ENCODE measurements around the gene AR. TPM values are rescaled to one million over a fixed set of nuclear protein-coding genes. Genes with fewer than 3 reads are reported as not detected.
"Not testable (repeated sequence)": the region's sequence is repeated elsewhere in the genome, so short reads cannot be mapped to it uniquely, and the experiment has no call there.

Gene AR
- total RNA-seq, 1 donor from 2014 or later = 1.1 TPM

DNA sequence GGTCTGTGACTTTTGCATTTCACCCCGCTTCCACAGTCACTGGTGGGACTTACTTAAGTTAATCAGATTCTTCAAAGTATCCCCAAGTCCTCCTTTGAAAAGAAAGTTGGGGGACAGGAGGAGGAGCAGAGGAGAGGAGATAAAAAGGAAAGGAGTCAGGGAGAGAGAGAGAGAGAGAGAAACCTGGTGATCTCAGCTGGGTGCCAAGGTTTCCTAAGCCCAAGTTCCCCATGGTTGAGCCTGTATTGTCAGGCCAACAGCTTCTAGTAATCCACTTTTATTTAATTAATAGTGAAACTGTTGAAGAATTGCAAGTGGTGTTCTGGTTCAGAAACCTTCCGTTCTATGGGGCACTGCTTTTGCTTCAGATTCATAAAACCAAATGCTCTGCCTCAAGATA, 91.6 kb downstream of the AR start:
- DNase-seq (ENCODE audit: low spot score, unreplicated experiment) = no peak
- no peak for TF ChIP-seq CTCF (IDR thresholded peaks at IDR 0.05; ENCODE audit: unreplicated experiment)
- Mint-ChIP-seq H3K9me3 (ENCODE audit: low read depth) (peaks cover 38% of the 10 kb centered on the region), H3K4me3 (ENCODE audit: low read depth) (no peak overlapping the region), H3K4me1 (ENCODE audit: low read depth) (no peaks in the 10 kb centered on the region), H3K27me3 (no peaks in the 10 kb centered on the region), H3K36me3 (ENCODE audit: insufficient read depth) (peaks cover 1% of the 10 kb centered on the region), H3K27ac (no peak overlapping the region)

GRCh38 chrX:67636532-67636931, 92.7 kb downstream of the AR start:
- TF ChIP-seq CTCF (IDR thresholded peaks at IDR 0.05; ENCODE audit: unreplicated experiment) = no peak
- Mint-ChIP-seq H3K27ac (no peak overlapping the region), H3K4me3 (ENCODE audit: low read depth) (no peak overlapping the region), H3K4me1 (ENCODE audit: low read depth) (no peaks in the 10 kb centered on the region), H3K36me3 (ENCODE audit: insufficient read depth) (peaks cover 1% of the 10 kb centered on the region), H3K27me3 (no peaks in the 10 kb centered on the region), H3K9me3 (ENCODE audit: low read depth) (peaks cover 31% of the 10 kb centered on the region)
- DNase-seq (ENCODE audit: low spot score, unreplicated experiment) = no peak

GRCh38 chrX:67637293-67637692, 93.5 kb downstream of the AR start:
- not testable (repeated sequence) for H3K4me1 Mint-ChIP-seq (ENCODE audit: low read depth); H3K27me3 Mint-ChIP-seq; H3K4me3 Mint-ChIP-seq (ENCODE audit: low read depth); DNase-seq (ENCODE audit: low spot score, unreplicated experiment); H3K27ac Mint-ChIP-seq; H3K36me3 Mint-ChIP-seq (ENCODE audit: insufficient read depth)
- peaks cover 31% of the 10 kb centered on the region for H3K9me3 Mint-ChIP-seq (ENCODE audit: low read depth)

DNA sequence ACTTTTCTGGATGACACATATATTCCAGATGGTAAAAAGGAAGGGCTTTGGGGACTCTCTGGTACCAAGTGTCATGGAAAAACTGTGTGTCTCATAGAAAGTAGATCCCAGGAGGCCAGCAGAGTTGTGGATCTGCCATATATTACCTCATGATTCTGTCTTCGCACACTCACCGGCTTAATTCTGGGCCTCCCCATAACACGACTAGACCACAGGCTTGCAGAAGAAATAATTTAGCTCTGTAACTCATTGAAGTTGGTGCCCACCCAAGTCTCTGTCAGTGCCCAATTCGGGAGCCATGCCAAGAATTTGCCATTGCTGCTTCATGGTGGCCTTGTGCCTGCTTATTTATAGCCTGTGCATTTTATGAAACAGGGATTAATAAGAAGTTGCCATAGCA, 104.5 kb downstream of the AR start:
- no peaks in the 10 kb centered on the region for H3K36me3 Mint-ChIP-seq (ENCODE audit: insufficient read depth)
- no peak overlapping the region for H3K4me3 Mint-ChIP-seq (ENCODE audit: low read depth)

GRCh38 chrX:67651437-67652142, 107.8 kb downstream of the AR start:
- Mint-ChIP-seq H3K27me3 (no peaks in the 10 kb centered on the region), H3K4me1 (ENCODE audit: low read depth) (no peaks in the 10 kb centered on the region), H3K4me3 (ENCODE audit: low read depth) (no peak overlapping the region), H3K36me3 (ENCODE audit: insufficient read depth) (no peaks in the 10 kb centered on the region), H3K27ac (no peak overlapping the region), H3K9me3 (ENCODE audit: low read depth) (peaks cover 11% of the 10 kb centered on the region)
- no peak for DNase-seq (ENCODE audit: low spot score, unreplicated experiment)
- no peak for TF ChIP-seq CTCF (IDR thresholded peaks at IDR 0.05; ENCODE audit: unreplicated experiment)

More for the DNA sequence above, 104.5 kb downstream of the AR start:
- Mint-ChIP-seq H3K9me3 (ENCODE audit: low read depth) (peaks cover 21% of the 10 kb centered on the region), H3K27me3 (no peaks in the 10 kb centered on the region), H3K4me1 (ENCODE audit: low read depth) (no peaks in the 10 kb centered on the region), H3K27ac (no peak overlapping the region)
- no peak for DNase-seq (ENCODE audit: low spot score, unreplicated experiment)
- no peak for TF ChIP-seq CTCF (IDR thresholded peaks at IDR 0.05; ENCODE audit: unreplicated experiment)

DNA sequence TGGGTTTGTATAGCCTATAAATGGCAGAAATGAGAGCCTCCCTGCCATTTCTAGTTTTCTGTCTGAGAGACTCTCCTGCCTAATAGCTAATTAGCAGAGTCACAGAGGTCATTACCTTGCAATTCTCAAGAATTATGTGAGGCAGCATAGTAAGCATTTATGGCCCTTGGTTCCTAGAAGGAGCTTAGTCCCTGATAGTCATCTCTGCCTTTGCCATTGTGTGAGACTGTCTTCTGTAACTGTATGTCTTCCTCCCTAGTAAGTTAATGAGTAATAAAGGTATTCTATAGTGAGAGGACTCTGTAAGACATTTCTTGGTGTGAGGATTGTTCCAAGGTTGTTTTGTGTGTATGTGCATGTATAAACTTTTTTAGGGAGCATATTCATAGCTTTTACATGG, 108.7 kb downstream of the AR start:
- Mint-ChIP-seq H3K36me3 (ENCODE audit: insufficient read depth) (no peaks in the 10 kb centered on the region), H3K9me3 (ENCODE audit: low read depth) (peaks cover 8% of the 10 kb centered on the region), H3K27ac (no peak overlapping the region), H3K4me3 (ENCODE audit: low read depth) (no peak overlapping the region), H3K4me1 (ENCODE audit: low read depth) (no peaks in the 10 kb centered on the region), H3K27me3 (no peaks in the 10 kb centered on the region)
- no peak for TF ChIP-seq CTCF (IDR thresholded peaks at IDR 0.05; ENCODE audit: unreplicated experiment)
- DNase-seq (ENCODE audit: low spot score, unreplicated experiment) = no peak

Measured in progenitor cell of endocrine pancreas (in vitro differentiated cells).